Activated T-cell treated with anti-CD3 and anti-CD28 coated beads for 48 hours (primary cell): ENCODE measurements around the gene CDKN1A.
"Not testable (repeated sequence)": the region's sequence is repeated elsewhere in the genome, so short reads cannot be mapped to it uniquely, and the experiment has no call there.

Experiments used
- DNase-seq: peaks from one replicate; pipeline ENCODE4 v3.0.0-alpha.2; 2020; ENCODE audit warnings: low read depth

The CDKN1A gene

GRCh38 chr6:36678488-36679042 is at the start of gene CDKN1A:
TSS of gene CDKN1A (plus strand) at chr6:36678714. CDS start at chr6:36684102, 5,388 bp downstream.
- DNase-seq: peak; percentile 76

GRCh38 chr6:36629784-36630183 is 48.7 kb upstream of the CDKN1A start:
- no peak for DNase-seq

- no peak for DNase-seq
Observed at GRCh38 chr6:36631326-36632011, 47.0 kb upstream of the CDKN1A start.

- no peak for DNase-seq
Observed at GRCh38 chr6:36633370-36633769, 45.1 kb upstream of the CDKN1A start.

GRCh38 chr6:36633915-36634314 is 44.6 kb upstream of the CDKN1A start:
- no peak for DNase-seq

- no peak for DNase-seq
Observed at GRCh38 chr6:36634317-36635108, 44.0 kb upstream of the CDKN1A start.

- no peak for DNase-seq
Observed at GRCh38 chr6:36636283-36636682, 42.2 kb upstream of the CDKN1A start.

GRCh38 chr6:36636687-36637418 is 41.7 kb upstream of the CDKN1A start:
- no peak for DNase-seq

GRCh38 chr6:36638579-36638978 is 39.9 kb upstream of the CDKN1A start:
- DNase-seq: no peak

GRCh38 chr6:36639171-36639808 is 39.2 kb upstream of the CDKN1A start:
- no peak for DNase-seq

GRCh38 chr6:36641543-36641942 is 37.0 kb upstream of the CDKN1A start:
- DNase-seq: no peak

- no peak for DNase-seq
Observed at GRCh38 chr6:36642913-36643817, 35.3 kb upstream of the CDKN1A start.

- no peak for DNase-seq
Observed at GRCh38 chr6:36643977-36644376, 34.5 kb upstream of the CDKN1A start.

- no peak for DNase-seq
Observed at GRCh38 chr6:36649086-36649485, 29.4 kb upstream of the CDKN1A start.

- DNase-seq: no peak
Observed at GRCh38 chr6:36649701-36650484, 28.6 kb upstream of the CDKN1A start.

- DNase-seq: no peak
Observed at GRCh38 chr6:36650848-36651478, 27.6 kb upstream of the CDKN1A start.

GRCh38 chr6:36651659-36652379 is 26.7 kb upstream of the CDKN1A start:
- no peak for DNase-seq

- DNase-seq: not testable (repeated sequence)
Observed at GRCh38 chr6:36654469-36654868, 24.0 kb upstream of the CDKN1A start.
